EL (cell line): Measurements from ENCODE around the gene CDCA4.

Experiments
- DNase-seq: peaks from one replicate; pipeline ENCODE4 v3.0.0-alpha.2; 2016

CDCA4 gene

DNA sequence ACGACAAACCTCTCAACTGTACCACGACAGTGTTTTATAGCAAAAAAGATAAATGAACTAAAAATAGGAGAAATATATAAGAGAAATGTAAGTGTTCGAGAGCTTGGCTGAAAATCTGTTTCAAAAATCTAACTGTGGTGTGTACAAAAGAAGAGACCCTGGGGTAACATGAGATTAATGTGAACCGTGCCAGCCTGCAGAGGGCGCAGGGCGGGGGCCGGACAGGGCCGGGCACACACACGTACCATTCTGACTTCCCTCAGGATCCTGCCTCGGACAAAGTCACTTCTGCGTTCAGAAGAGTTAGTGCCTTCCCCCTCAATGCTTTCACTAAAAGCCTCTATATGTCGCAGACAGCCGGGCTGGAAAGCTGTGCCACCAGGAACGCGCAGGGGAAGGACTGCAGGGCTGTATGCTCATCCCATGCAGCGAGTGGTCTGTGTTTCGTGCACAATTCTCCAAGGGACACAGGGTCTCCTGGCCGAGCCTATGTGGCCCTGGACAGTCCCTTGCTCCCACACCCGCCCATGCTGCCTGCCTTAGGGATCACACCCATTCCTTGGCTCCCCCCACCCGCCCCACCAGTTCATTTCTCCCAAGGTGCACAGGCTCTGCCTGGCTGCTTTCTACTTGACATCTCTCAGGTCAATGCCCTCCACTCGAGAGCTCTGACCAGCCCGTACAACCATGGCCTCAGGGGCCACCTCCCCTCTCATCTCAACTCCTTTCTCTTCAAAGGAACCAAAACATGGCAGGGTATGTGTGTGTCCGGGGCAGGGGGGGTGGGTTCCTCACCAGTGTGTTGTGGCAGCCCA, 8.5 kb downstream of the CDCA4 start:
- no peak for DNase-seq

DNA sequence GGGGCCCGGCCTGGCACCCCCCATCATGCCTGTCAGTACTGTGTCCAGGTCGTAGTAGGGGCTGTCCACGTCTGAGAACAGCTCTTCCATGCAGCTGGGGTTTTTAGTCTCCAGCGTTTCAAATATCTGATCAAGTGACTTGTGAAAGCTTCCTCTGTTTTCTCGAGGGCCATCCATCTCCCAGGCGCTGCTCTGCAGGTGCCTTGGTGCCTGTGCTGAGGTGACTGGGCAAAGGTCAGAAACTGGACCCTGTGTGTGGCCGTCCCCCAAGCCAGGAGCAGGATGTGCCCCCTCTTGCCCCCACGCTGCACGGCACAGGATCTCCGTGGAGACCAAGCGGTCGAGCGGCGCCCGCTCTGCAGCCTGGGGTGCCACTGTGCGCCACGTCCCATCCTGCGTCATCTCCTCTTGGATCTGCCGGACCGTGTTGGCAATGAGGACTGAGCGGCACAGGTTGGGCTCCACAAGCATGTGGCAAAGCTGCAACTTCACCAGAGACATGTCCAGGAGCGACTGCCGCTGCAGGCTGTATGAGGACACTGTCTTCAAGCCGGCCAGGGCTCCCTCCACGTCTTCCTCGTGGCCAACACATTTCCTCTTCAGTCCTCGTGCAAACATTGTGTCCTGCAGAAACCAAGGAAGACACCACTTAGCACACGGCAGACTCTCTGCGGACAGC, 9.4 kb downstream of the CDCA4 start:
- DNase-seq: no peak

DNA sequence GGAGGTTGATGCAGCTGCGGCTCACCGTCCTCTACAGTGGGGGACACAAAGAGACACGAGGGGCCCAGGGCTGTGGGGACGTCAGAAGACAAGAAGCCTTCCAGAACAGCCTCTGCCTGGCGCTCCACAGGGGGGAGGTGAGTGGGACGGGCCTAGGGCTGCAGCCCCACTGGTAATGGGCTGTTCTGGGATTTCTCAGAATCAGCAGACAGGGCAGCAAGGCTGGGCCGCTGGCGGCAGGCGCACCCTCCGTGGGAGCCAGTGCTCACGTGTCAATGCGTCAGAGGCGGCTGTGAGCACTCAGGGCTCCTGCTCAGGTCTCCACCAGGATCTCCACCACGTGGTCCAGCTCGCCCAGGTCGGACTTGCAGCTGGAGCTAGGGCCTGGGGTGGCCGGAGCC, 10.0 kb downstream of the CDCA4 start:
- no peak for DNase-seq

DNA sequence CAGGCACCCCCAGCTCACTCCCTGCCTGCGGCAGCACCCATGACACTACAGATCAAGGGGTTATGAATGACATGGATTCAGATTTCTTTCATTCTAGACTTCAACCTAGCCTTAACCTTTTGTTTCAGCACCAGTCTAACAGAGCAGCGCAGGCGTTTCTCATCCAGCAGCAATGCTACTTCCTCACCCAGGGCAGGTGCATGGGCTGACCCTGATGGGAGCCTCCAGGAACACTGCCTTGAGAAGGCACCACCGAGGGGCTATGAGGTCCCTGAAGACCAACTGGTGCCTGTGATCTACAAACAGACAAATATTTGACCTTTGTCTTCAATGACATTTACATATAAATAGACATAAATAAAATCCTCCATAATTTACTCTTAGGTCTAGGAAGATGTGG, 10.8 kb downstream of the CDCA4 start:
- DNase-seq: no peak

DNA sequence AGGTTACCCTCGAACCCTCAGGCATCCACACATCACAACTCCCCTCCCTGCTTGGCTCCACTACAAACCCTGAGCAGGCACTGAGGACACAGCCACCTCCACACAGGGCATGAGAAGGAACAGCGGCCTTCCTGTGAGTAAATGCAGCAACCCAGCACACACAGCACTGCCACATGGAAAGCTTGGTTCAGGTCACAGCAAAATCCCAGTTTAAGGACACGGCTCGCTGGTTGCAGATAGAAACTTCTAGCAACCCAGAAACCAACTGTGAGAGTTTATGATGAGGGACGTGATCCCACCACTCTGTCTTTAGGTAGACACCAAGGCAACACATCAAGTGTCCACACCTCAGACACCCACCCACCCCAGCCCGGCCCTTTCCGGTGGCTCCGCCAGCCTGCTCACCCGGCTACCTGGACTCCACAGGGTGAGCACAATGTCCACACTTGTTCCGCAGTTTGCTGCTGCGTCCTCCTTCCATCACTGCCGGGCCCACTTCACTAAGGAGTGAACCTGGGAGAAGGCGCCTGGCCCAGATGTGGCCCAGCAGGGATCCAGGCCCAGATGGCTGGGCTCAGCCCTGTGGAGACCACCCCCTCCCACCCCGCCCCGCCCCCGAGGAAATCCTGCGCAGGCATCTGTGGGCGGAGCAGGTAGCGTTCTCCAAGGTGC, 13.2 kb downstream of the CDCA4 start:
- no peak for DNase-seq

DNA sequence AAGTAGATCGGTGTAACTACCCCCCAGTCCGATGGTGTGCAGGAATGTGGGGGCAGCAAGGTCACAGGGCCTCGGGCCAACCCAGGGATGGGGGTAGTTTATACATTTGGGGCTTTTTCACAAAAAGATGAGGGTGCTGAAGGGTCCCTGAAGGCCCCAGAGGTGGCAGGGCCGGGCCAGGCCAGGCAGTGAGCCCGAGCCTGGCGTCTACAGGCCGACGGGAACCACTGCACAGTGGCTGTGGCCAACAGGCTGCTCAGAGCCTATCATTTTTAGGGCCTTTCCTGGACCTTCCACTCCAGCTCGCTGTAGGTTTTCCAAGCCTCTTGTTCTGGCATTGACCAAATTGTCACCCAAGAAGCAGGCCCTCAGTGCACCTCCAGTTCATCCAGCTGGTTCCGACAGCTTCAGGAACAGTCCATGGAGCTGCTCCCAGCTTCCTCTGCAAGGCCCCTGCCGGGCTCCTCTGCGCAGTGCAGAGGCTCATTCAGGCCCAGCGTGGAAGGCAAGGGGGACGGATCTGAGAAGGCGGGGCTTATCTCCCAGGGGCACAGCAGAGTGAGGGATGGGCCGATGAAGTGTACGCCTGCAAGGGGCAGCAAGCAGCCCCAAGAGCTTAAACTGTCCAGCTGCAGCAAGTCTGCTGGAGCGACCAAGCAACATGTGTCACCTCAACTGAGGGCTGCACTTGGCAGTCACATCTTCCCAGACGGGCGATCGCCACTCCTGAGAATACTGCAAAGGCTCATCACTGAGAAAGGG, 13.9 kb downstream of the CDCA4 start:
- DNase-seq: no peak

DNA sequence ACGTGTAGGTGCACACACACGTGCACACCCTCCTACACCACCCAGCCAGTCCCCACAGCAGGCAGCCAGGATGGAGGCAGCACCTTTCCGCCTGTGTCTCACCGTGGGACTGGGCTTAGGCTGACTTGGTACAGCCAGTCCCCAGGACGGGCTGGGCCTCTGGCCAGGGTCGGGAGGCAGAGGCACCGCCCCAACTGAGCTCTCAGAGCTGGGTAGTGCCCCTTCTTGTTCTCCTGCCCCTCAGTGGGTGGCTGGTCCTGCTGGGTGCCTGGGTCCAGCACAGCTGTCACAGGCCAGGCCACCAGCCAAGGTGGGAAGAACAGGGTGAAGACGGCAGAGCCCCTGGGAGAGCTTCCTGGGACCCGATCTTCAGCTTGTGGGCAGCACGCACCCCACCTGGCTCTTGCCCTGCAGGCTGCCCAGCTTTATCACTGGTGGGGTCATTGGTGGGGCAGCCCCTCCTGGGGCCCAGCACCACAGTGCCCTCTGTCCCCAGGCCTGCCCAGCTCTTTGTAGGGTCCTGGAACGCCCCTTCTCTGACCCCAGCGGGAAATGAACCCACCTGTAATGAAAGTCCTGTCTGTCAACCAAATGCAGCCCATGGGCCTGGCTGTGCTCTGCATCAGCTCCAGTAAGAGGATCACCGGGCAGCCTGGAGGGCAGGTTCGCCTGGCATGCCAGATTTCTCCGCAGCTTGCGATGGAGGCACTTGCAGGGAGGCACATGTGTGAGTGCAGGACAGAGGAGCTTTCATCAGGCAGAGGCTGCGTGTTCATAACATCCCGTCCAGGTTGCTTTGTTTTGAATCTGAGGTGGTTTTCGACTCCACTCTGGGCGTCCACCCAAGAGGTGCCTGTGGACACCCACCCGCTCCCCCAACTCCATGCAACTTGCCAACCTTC, 14.7 kb downstream of the CDCA4 start:
- no peak for DNase-seq

DNA sequence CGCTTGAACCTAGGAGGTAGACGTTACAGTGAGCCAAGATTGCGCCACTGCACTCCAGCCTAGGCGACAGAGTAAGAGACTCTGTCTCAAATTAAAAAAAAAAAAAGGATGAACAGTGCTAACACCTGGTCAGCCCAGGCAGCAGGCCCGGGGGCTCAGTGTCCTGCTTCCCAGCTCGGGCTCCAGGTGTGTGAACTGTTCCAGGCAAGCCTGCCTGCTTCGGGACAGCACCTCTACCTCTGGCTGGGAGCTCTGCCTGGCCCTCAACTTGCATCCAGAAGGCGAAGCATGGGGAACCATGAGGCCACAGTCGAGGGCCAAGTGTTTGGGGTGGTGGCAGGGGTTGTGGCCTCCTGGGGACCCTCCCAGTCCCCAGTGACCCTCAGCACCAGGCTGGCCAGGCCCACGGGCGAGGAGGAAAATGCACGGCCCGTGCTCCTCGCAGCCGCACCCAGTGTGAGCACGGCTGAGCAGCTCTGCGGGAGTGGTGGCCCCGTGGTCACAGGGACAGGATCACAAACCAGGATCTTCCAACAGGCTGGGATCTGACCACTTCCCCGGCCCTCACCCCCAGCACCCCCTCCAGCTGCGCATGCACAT, 15.5 kb downstream of the CDCA4 start:
- no peak for DNase-seq

DNA sequence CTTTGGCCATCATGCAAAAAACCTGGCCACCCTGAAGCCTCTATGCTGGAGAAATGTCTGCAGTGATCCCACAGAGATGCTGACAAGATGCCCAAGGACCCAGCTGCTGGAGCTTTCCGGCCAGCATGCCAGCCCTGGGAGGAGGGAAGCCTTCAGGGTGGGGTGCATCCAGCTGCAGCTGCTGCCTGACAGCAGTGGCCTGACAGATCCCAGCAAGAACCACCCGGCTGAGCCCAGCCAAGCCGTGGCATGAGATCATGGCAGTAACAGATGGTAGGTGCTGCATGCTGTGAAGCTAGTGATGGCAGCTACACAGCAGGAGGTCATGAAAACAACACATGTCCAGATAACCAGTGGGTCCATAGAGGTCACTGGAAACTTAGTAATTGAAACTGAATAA, 21.5 kb downstream of the CDCA4 start:
- DNase-seq: no peak

DNA sequence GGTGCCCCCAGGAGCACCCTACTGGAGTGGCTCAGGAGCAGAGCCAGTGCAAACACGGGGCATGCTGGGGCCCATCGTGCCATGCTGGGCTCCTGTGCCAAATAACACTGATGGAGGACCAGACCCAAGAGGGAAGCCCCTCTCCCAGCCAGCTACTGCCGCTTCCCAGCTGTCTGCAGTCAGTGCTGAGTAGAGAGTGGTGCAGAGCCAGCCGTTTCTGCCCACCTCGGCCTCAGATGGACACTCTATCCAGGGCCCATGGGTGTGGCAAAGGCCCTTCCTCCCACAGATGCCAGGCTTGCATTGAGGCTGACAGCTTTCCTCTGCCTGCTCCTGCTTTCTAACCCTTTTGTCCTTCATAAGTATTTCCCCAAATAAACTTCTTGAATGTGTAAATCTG, 22.1 kb downstream of the CDCA4 start:
- DNase-seq: no peak

DNA sequence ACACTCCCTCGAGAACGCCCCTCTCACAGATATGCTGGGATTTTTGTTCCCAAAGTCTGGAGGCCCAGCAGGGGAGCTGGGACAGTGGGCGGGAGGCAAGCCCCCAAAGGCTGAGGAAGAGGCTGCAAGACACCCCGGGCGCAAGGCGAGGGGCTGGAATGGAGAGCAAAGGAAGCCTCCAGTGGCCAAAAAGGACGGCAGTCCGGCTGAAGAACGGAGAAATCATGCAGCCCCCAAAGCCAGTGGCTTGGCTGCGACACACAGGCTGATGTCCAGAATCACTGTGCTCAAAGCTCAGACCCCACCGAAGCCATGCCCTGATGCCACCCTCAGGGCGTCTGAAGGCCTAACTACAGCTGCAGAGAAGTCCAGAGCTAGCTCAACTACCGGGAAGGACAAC, 24.4 kb downstream of the CDCA4 start:
- no peak for DNase-seq

DNA sequence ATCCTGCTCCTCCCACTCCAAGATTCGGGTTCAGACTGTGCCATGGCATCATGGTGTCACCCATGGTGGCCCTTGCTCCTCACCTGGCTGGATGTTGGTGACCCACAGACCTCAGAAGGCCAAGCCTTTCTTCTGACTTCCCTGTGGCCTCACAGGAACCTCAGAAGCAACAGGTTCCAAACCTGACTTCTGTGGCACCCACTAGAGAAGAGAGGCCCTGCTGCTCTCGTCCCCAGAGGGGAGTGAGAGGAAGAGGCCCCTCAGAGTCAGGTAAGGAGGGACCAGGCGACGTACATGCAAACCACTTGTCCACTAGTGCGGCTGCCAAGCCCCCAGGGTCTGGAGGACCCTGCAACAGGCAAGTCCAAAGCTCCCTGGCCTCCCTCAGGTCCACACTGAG, 24.9 kb downstream of the CDCA4 start:
- DNase-seq: no peak

DNA sequence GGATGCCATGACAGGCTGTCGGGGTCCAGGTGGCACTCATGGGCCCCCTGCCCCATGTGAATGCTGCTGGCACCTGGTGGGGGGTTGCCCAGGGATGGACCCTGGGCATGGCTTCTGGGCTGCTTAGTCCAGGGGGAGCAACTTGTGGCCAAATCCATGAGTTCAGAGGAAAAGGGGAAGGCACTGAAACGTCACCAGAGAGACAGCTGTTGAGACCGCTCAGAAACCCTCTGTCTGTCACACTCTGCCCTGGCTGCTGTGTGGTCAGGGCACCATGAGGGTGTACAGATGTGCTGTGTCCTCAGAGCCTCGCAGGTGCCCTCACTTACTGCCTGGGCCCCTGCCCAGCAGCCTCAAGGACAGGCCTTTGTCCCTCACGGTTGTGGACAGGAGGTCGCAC, 25.9 kb downstream of the CDCA4 start:
- no peak for DNase-seq

DNA sequence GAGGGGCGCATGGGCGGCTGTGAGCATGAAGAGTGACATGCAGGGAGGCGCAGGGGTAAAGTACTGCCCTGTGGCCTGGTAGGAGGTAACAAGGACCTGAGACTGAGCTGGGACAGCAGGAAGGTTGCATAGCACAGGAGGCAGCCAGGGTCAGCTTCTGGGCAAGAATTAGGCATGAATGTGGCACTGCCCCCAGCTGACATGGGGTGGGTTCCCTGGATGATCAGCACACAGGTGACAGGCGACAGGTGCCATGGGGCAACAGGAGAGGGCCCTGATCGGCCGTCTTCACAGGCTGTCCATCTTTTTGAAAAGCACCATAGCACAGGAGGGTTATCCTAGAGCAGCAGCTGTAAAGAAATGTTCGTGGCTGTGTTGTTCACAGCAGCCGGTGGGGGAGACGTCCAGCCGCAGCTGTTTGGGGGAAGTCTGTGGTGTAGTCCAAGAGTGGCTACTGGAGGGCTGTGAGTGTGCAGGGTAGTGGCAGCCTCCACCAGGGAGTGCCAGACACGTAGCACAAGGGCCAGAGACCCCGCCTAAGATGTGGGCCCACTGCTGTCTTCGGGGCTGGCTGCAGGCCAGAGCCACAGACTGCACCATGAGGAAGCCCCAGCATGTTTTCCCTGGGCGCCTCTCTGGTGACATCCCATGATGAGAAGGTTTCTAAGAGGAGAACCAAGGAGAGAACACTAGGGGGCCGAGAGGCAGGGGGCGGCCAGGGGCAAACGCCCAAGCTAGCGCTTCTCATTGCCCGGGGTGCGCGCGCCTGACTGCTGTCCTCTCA, 26.9 kb downstream of the CDCA4 start:
- DNase-seq: no peak

DNA sequence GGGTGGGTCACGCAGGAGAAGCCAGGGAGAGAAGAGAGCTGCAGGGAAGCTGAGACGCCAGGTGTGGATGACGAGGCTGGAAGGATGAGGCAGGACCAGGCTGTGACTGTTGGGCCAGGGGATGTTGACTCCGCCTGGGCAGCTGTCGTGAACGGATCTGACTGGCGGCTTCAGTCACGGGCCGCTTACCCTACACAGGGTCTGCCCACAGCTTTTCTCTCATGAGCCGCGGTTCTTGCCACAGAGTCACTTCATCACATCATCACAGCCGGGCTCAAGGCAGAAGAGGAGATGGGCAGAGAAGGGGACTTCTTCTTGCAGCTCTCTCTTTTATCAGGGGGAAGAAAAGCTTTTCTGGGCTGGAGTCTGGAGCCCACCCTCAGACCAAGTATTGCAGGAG, 27.6 kb downstream of the CDCA4 start:
- no peak for DNase-seq

DNA sequence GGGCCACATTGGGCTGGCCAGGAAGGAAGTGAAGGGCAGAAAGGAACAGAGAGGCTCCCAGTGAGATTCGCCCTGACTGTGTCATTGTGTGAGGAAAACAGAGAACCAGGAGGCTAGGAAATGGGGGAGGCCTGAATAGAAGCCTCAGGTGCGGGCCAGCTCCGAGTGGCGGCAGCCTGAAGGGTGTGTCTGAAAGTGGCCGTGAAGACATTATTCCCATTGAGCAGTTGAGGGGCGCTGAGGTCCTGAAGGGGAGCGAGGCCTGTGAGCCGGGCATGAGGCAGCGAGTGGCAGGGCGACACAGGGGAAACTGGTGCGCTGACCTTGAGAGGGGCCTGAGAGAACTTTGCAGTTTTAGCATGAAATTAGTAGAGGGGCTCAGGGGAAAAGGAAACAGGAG, 28.4 kb downstream of the CDCA4 start:
- DNase-seq: no peak

DNA sequence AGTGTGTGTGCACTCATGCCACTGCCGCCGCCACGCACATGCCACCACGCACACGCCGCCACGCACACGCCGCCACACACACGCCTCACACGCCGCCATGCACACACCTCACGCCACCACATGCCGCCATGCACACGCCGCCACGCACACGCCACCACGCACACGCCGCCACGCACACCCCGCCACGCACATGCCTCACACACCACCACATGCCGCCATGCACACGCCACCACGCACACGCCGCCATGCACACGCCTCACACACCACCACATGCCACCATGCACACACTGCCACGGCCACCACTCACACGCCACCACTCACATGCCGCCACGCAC, 29.0 kb downstream of the CDCA4 start:
- no peak for DNase-seq

DNA sequence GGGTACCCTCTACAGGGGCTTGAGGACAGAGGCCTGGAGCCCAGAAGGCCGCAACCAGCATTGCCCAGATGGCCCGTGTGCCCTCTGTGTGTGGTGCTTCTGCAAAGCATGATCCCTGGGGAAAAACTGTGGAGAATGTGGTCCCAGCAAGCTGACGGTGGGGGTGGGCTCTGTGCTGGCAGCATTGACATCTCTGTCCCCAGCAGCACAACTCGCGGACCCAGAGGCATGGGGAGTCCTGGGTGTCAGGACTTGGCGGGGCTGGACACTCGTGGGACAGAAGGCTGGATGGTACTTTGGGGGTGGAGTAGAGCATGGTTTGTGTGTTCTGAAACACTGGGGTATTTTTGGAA, 31.0 kb downstream of the CDCA4 start:
- DNase-seq: no peak

DNA sequence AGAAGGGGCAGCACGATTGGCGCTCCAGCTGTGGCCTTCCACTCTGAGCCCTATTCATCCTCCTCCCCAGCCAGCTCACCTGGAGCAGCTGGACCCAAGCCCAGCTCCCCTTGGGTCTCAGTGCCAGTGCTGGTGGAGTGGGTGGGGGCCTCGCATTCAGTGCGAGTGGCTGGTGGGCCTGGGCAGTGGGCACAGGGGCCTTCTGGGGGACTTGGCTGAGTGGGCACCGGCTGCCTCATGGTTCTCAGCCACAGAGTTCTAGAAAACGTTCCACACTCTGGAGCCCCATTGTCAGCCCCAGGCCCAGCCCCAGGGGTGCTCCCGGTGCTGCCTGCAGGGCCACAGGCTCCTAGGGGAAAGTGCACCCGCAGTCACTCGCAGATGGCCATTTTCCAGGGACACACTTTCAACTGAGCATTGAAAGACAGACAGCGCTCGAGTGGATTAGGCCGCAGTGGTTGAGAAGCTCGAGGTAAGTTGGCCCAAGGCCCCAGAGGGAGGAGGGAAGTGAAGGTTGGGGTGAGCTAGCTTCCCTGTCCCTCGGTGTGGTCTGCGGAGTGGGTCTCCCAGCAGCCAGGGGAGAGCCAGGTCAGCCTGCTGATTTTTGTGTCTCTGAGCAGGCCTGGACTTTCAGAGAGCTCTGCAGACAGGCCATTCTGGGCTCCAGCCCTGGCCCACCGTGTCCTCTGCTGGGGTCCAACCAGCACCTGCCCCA, 31.5 kb downstream of the CDCA4 start:
- DNase-seq: no peak

DNA sequence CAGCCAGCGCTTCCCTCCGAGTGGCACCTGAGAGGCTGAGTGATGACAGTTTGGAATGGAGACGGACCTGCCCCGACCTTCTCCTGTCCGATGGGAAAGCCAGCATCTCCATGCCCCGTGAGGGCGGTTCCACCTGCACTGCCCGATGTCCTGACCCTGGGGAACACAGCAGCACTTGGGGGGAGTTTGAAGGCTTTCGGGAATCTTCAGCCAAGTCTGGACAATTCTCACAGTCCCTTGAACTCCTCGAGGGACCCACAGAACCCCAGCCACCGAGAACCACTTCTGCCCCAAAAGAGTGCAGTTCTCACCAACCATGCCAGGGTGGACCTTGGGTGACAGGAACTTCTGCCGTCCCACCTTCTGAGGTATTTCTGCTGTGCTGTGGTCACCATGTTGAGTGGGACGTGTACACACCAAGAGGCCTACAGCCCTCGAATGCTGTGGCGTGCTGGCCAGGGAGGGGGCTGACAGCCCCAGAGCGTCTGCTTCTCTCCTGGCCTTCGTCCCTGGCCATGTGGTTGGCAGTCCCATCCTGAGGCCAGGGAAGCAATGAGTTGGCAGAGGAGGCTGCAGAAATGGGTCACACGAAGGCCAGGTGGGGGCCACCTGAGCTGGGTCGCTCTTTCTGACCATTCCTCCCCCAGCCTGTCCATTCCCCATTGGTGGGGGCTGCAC, 34.3 kb downstream of the CDCA4 start:
- no peak for DNase-seq
